ENCODE measurements around the gene PAIP1.

PAIP1 gene

DNA sequence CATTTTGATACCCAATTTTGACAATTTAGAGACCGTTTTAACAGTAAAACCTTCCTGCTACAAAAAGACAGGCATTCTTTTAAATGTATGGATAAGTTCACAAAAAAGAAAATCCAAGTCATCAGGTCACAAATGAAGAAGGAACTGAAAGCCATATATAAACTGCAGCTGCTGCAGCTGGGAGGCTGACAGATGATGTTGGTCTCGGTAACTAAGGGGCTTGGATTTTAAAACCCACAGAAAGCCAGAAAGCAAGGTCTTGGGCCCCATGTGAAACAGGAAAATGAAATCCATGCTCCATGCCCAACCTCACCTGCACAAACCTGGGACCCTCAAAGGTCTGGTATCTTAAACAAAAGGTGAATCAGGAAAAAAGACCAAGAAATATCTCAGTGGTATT lies 26.2 kb downstream of the PAIP1 start:
- TF ChIP-seq EP300 (IDR thresholded peaks at IDR 0.05; ENCODE audit: borderline replicate concordance): no peak
- no peak for TF ChIP-seq TCF12 (IDR thresholded peaks at IDR 0.05; ENCODE audit: low read depth)

DNA sequence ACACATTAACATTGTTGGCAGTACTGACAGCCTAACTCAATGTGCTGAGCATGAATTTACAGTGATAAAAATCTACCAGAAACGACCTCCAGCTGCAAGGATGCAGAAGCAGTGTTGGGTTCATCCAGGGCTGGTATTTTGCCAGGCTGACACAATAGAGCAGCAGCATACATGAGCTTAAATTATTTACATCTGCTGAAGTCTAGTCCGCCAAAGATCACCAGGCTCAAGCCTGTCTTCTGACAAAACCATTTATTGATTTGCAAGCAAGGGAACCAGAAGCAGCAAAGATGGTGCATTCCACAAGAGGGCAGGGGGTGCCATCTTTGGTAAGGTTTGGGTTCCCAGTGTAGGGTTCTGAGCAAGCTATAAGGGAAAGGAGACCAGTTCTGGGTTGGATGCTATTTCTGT lies 33.2 kb downstream of the PAIP1 start:
- TF ChIP-seq, protein P1, sequence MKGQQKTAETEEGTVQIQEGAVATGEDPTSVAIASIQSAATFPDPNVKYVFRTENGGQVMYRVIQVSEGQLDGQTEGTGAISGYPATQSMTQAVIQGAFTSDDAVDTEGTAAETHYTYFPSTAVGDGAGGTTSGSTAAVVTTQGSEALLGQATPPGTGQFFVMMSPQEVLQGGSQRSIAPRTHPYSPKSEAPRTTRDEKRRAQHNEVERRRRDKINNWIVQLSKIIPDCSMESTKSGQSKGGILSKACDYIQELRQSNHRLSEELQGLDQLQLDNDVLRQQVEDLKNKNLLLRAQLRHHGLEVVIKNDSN (IDR thresholded peaks at IDR 0.05): no peak
- no peak for TF ChIP-seq TEAD4 (IDR thresholded peaks at IDR 0.05)
- no peak for TF ChIP-seq EGR1 (IDR thresholded peaks at IDR 0.05)
- TF ChIP-seq EP300 (IDR thresholded peaks at IDR 0.05; ENCODE audit: borderline replicate concordance): no peak
- TF ChIP-seq CREB1 (IDR thresholded peaks at IDR 0.05; ENCODE audit: low read depth): no peak
- no peak for TF ChIP-seq CEBPB (IDR thresholded peaks at IDR 0.05)
- no peak for TF ChIP-seq FOXM1 (IDR thresholded peaks at IDR 0.05; ENCODE audit: borderline replicate concordance, low read depth)
- no peak for TF ChIP-seq TAF1 (IDR thresholded peaks at IDR 0.05; ENCODE audit: low read depth)
- no peak for TF ChIP-seq ZBTB7A (IDR thresholded peaks at IDR 0.05; ENCODE audit: low read depth)
- no peak for TF ChIP-seq YY1 (IDR thresholded peaks at IDR 0.05; ENCODE audit: low read depth)
- TF ChIP-seq TCF12 (IDR thresholded peaks at IDR 0.05; ENCODE audit: low read depth): no peak
- TF ChIP-seq, protein P2, sequence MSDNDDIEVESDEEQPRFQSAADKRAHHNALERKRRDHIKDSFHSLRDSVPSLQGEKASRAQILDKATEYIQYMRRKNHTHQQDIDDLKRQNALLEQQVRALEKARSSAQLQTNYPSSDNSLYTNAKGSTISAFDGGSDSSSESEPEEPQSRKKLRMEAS (IDR thresholded peaks at IDR 0.05): no peak
- no peak for TF ChIP-seq NFIC (IDR thresholded peaks at IDR 0.05)
- TF ChIP-seq, protein P3, sequence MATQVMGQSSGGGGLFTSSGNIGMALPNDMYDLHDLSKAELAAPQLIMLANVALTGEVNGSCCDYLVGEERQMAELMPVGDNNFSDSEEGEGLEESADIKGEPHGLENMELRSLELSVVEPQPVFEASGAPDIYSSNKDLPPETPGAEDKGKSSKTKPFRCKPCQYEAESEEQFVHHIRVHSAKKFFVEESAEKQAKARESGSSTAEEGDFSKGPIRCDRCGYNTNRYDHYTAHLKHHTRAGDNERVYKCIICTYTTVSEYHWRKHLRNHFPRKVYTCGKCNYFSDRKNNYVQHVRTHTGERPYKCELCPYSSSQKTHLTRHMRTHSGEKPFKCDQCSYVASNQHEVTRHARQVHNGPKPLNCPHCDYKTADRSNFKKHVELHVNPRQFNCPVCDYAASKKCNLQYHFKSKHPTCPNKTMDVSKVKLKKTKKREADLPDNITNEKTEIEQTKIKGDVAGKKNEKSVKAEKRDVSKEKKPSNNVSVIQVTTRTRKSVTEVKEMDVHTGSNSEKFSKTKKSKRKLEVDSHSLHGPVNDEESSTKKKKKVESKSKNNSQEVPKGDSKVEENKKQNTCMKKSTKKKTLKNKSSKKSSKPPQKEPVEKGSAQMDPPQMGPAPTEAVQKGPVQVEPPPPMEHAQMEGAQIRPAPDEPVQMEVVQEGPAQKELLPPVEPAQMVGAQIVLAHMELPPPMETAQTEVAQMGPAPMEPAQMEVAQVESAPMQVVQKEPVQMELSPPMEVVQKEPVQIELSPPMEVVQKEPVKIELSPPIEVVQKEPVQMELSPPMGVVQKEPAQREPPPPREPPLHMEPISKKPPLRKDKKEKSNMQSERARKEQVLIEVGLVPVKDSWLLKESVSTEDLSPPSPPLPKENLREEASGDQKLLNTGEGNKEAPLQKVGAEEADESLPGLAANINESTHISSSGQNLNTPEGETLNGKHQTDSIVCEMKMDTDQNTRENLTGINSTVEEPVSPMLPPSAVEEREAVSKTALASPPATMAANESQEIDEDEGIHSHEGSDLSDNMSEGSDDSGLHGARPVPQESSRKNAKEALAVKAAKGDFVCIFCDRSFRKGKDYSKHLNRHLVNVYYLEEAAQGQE (IDR thresholded peaks at IDR 0.05; ENCODE audit: low read depth): no peak
- no peak for TF ChIP-seq RAD21 (IDR thresholded peaks at IDR 0.05; ENCODE audit: low read depth)

DNA sequence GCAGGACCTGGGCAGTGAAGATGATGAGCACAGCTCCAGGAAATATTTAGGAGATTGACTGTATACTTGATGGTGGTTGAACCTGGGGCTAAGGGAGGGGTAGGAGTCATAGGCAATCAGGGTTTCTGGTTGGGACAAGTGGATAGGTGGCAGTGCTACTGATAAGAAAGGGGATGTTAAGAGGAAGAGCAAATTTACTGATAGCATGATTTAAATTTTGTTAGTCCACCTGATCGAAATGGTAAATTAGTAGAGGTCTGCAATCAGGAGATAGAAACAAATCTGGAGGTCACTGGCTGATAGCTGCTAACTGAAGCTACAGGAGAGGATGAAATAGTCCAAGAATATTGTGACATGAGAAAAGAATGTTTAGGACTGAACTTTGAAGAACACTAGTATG lies 36.3 kb downstream of the PAIP1 start:
- no peak for TF ChIP-seq TAF1 (IDR thresholded peaks at IDR 0.05; ENCODE audit: low read depth)
- TF ChIP-seq ZBTB7A (IDR thresholded peaks at IDR 0.05; ENCODE audit: low read depth): no peak
- no peak for TF ChIP-seq NFIC (IDR thresholded peaks at IDR 0.05)
- TF ChIP-seq TCF12 (IDR thresholded peaks at IDR 0.05; ENCODE audit: low read depth): no peak
- no peak for TF ChIP-seq CEBPB (IDR thresholded peaks at IDR 0.05)
- no peak for TF ChIP-seq RAD21 (IDR thresholded peaks at IDR 0.05; ENCODE audit: low read depth)
- no peak for TF ChIP-seq EGR1 (IDR thresholded peaks at IDR 0.05)
- TF ChIP-seq, protein P2 (IDR thresholded peaks at IDR 0.05): no peak
- TF ChIP-seq EP300 (IDR thresholded peaks at IDR 0.05; ENCODE audit: borderline replicate concordance): no peak
- TF ChIP-seq, protein P3 (IDR thresholded peaks at IDR 0.05; ENCODE audit: low read depth): no peak
- no peak for TF ChIP-seq FOXM1 (IDR thresholded peaks at IDR 0.05; ENCODE audit: borderline replicate concordance, low read depth)
- TF ChIP-seq CREB1 (IDR thresholded peaks at IDR 0.05; ENCODE audit: low read depth): no peak
- TF ChIP-seq TEAD4 (IDR thresholded peaks at IDR 0.05): no peak
- TF ChIP-seq, protein P1 (IDR thresholded peaks at IDR 0.05): no peak
- no peak for TF ChIP-seq YY1 (IDR thresholded peaks at IDR 0.05; ENCODE audit: low read depth)

DNA sequence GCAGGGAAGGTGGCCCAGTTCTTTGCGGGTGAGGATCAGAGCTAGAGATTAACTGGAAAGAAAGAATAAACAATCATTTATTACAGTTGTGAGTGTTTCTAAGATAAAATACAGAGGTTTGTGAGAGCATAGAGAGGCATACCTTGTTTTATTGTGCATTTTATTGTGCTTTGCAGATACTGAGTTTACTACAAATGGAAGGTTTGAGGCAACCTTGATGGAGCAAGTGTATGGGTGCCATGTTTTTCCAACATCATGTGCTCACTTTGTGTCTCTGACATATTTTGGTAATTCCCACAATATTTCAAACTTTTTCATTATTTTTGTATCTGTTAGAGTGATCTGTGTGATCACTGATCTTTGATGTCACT lies 41.2 kb downstream of the PAIP1 start:
- TF ChIP-seq EGR1 (IDR thresholded peaks at IDR 0.05) (no peak), RAD21 (IDR thresholded peaks at IDR 0.05; ENCODE audit: low read depth) (no peak), TAF1 (IDR thresholded peaks at IDR 0.05; ENCODE audit: low read depth) (no peak), YY1 (IDR thresholded peaks at IDR 0.05; ENCODE audit: low read depth) (no peak), TEAD4 (IDR thresholded peaks at IDR 0.05) (no peak), FOXM1 (IDR thresholded peaks at IDR 0.05; ENCODE audit: borderline replicate concordance, low read depth) (no peak), ZBTB7A (IDR thresholded peaks at IDR 0.05; ENCODE audit: low read depth) (no peak), CEBPB (IDR thresholded peaks at IDR 0.05) (no peak), TCF12 (IDR thresholded peaks at IDR 0.05; ENCODE audit: low read depth) (no peak), CREB1 (IDR thresholded peaks at IDR 0.05; ENCODE audit: low read depth) (no peak), EP300 (IDR thresholded peaks at IDR 0.05; ENCODE audit: borderline replicate concordance) (no peak)
- TF ChIP-seq, protein P3 (IDR thresholded peaks at IDR 0.05; ENCODE audit: low read depth): no peak
- TF ChIP-seq, protein P2 (IDR thresholded peaks at IDR 0.05): no peak
- TF ChIP-seq, protein P1 (IDR thresholded peaks at IDR 0.05): no peak

Data from Ishikawa (cell line).